ENCODE measurements around the gene MLX. TPM values are rescaled to one million over a fixed set of nuclear protein-coding genes. Genes with fewer than 3 reads are reported as not detected.
"Not testable (repeated sequence)": the region's sequence is repeated elsewhere in the genome, so short reads cannot be mapped to it uniquely, and the experiment has no call there.

MLX gene
- total and polyA plus RNA-seq, 12 donors = 34.2 to 95.0 (median 47.1) TPM

DNA sequence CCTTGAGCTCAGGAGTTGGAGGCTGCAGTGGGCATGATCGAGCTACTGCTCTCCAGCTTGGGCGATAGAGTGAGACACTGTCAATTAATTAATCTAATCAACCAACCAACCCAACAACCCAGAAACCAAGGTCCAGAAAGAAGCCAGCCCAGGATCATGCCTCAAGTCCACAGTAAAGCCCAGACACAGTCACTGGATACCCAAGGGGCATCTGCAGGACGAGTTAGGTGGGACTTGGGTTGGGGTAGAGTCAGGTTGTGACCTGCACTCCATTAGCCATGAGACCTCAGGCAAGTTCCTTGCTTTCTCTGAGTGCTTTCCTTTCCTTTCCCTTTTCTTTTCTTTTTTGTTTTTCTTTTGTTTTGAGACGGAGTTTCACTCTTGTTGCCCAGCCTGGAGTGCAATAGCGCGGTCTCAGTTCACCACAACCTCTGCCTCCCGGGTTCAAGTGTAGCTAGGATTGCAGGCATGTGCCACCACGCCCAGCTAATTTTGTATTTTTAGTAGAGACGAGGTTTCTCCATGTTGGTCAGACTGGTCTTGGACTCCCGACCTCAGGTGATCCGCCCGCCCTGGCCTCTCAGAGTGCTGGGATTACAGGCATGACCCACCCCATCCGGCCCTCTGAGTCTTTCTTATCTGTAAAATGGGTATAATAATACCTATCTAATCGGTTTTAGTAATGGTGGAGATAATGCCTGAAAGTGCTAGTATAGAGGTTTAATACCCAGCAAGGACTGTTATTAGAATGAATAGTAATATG is 17.7 kb upstream of the MLX start:
- WGBS, 4 donors = 77 to 84% (median 79%) methylated on average over 14 of the region's 14 CpGs
- no peaks in the 10 kb centered on the region for H3K27me3 ChIP-seq
- H3K9me3 ChIP-seq (replicated peaks in 1 of 3) = no peaks in the 10 kb centered on the region
- H3K36me3 ChIP-seq (replicated peaks in 1 of 2) = no peaks in the 10 kb centered on the region
- peaks cover 18 to 20% of the 10 kb centered on the region in 2 donors for H3K4me1 ChIP-seq (replicated peaks in 1 of 2)
- H3K4me3 ChIP-seq = no peak overlapping the region
- no peak for DNase-seq
- H3K27ac ChIP-seq = no peak overlapping the region
- intact Hi-C loops (cut with DNase I) = no loop called here
- TF ChIP-seq POLR2A (IDR thresholded peaks at IDR 0.05) = no peak
- no peak for TF ChIP-seq CTCF (IDR thresholded peaks at IDR 0.05)

GRCh38 chr17:42552736-42553135 is 14.2 kb upstream of the MLX start, which contains the start of gene HSD17B1:
Gene HSD17B1 (plus strand): TSS chr17:42552923. CDS start chr17:42552934, 11 bp downstream.
- DNase-seq; H3K27me3 ChIP-seq; intact Hi-C loops (cut with DNase I); H3K36me3 ChIP-seq (replicated peaks in 1 of 2); H3K9me3 ChIP-seq (replicated peaks in 1 of 3): not testable (repeated sequence)
- Histone ChIP-seq H3K4me1 (replicated peaks in 1 of 2) (peaks cover 28 to 29% of the 10 kb centered on the region in 2 donors), H3K27ac (peak within 1 kb of the TSS in 2 of 5 donors; percentile 85 to 91), H3K4me3 (peak within 1 kb of the TSS in 1 of 4 donors; percentile 69)
- 89 to 95% (median 93%) methylated on average over 11 to 15 of the region's 15 CpGs; no CpG with 5 or more reads in 1 of the 4 donors for WGBS, 4 donors

DNA sequence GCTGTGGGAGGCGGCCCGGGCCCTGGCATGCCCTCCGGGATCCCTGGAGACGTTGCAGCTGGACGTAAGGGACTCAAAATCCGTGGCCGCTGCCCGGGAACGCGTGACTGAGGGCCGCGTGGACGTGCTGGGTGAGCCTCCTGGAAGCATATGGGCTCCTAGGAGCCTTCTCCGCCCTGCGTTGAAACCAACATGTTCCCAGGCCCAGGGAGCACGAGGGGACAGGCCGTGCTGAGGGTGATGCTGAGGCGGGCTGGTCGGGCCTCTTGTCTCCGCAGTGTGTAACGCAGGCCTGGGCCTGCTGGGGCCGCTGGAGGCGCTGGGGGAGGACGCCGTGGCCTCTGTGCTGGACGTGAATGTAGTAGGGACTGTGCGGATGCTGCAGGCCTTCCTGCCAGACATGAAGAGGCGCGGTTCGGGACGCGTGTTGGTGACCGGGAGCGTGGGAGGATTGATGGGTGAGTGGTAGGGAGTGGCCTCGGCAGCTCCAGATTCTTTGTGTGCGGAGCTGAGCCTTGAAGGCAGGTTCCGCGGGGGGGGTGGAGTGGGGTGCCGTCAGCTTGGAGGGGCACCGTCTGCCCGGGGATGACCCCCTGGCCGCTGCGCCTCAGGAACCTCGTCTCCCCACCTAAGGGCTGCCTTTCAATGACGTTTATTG is 13.6 kb upstream of the MLX start:
- Histone ChIP-seq H3K27ac (peak overlapping the region in 1 of 5 donors; percentile 91), H3K4me3 (peak overlapping the region in 1 of 4 donors; percentile 69), H3K9me3 (replicated peaks in 1 of 3) (no peaks in the 10 kb centered on the region), H3K36me3 (replicated peaks in 1 of 2) (no peaks in the 10 kb centered on the region), H3K4me1 (replicated peaks in 1 of 2) (peaks cover 23 to 26% of the 10 kb centered on the region in 2 donors), H3K27me3 (no peaks in the 10 kb centered on the region)
- DNase-seq = peak in 1 of 7 donors; percentile 49
- TF ChIP-seq CTCF (IDR thresholded peaks at IDR 0.05) (no peak), POLR2A (IDR thresholded peaks at IDR 0.05) (no peak)
- intact Hi-C loops (cut with DNase I) = no loop called here
- WGBS, 4 donors = 73 to 78% (median 76%) methylated on average over 35 to 45 of the region's 45 CpGs

DNA sequence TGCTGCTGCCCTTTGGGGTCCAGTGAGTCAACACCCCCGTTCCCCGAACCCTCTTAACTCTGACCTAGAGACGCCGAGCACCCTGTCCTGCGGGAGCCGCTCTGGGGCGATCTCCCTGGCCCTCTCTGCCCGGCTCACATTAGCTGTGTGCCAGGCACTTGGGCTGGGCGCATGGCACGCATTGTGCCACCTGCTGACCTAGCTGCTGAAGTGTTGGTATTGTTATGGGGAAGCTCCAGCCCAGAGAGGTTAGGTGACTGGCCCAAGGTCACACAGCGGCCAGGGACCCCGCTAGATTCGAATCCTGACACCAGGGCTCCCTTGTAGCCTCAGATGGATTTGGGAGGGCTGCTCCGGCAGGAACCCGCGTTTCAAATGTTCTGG is 13.0 kb upstream of the MLX start:
- intact Hi-C loops (cut with DNase I) = no loop called here
- Histone ChIP-seq H3K27ac (peak overlapping the region in 3 of 5 donors; percentile 79 to 91 (median 85)), H3K27me3 (no peaks in the 10 kb centered on the region), H3K9me3 (replicated peaks in 1 of 3) (no peaks in the 10 kb centered on the region), H3K4me1 (replicated peaks in 1 of 2) (peaks cover 17 to 21% of the 10 kb centered on the region in 2 donors), H3K36me3 (replicated peaks in 1 of 2) (no peaks in the 10 kb centered on the region), H3K4me3 (peak overlapping the region in 3 of 4 donors; percentile 55 to 69 (median 65))
- no peak for TF ChIP-seq CTCF (IDR thresholded peaks at IDR 0.05)
- TF ChIP-seq POLR2A (IDR thresholded peaks at IDR 0.05) = no peak
- 32 to 60% (median 46%) methylated on average over 7 to 16 of the region's 16 CpGs for WGBS, 4 donors
- peak in 3 of 7 donors; percentile 40 to 45 (median 44) for DNase-seq
